Measurements from ENCODE around the gene HAUS1. TPM values are rescaled to one million over a fixed set of nuclear protein-coding genes. Genes with fewer than 3 reads are reported as not detected.

The HAUS1 gene
- total and polyA plus RNA-seq, 2 of the 8 experiments (the other 6 are each of a cell fraction or from before 2014, with no cell fraction given) = 104 TPM

GRCh38 chr18:46133534-46133933 lies 29.3 kb downstream of the HAUS1 start:
- no peak overlapping the region for H4K91ac ChIP-seq (replicated peaks; ENCODE audit: insufficient read length, low read length)
- no peak for TF ChIP-seq SIN3A (conservative IDR thresholded peaks at IDR 0.05 in 1 of 2, IDR thresholded peaks at IDR 0.05 in 1 of 2; ENCODE audit: low read depth in 1 of 2, low read length in 2 of 2)
- no peak for TF ChIP-seq RAD21 (IDR thresholded peaks at IDR 0.05 in 1 of 2, conservative IDR thresholded peaks at IDR 0.05 in 1 of 2; ENCODE audit: low read depth in 2 of 2, low read length in 2 of 2)
- no peak for TF ChIP-seq SAP30 (IDR thresholded peaks at IDR 0.05; ENCODE audit: insufficient read depth, insufficient replicate concordance, low read length)
- TF ChIP-seq ASH2L (IDR thresholded peaks at IDR 0.05; ENCODE audit: low read length) = no peak
- TF ChIP-seq E2F6 (IDR thresholded peaks at IDR 0.05) = no peak

More at GRCh38 chr18:46133534-46133933, 29.3 kb downstream of the HAUS1 start:
- H4K20me1 ChIP-seq (replicated peaks in 1 of 2; ENCODE audit: control insufficient read depth in 1 of 2, insufficient read depth in 2 of 2, low read length in 2 of 2) = peaks cover 0 to 2% of the 10 kb centered on the region in 2 experiments
- H3K4me1 ChIP-seq (replicated peaks in 1 of 4; ENCODE audit: control insufficient read depth in 3 of 4, insufficient read depth in 4 of 4, low read length in 3 of 4) = peaks cover 0 to 6% (median 2%) of the 10 kb centered on the region in 4 experiments; a peak in 3 of 7 replicates
- DNase-seq (ENCODE audit: low read depth in 1 of 2, low spot score in 2 of 2) (no peak), FAIRE-seq (no peak)
- no peaks in the 10 kb centered on the region for H3K9me3 ChIP-seq (ENCODE audit: insufficient read depth in 2 of 2, low read depth in 1 of 2, low read length in 1 of 2)
- no peak overlapping the region for H3K14ac ChIP-seq (ENCODE audit: insufficient read length)
- H3K56ac ChIP-seq (replicated peaks; ENCODE audit: insufficient read length, low read depth, low read length) = no peak overlapping the region
- no peak overlapping the region for H4K5ac ChIP-seq (ENCODE audit: insufficient read length, low read depth, low read length)
- H4K8ac ChIP-seq (ENCODE audit: extremely low read depth, insufficient read depth, low read length) = no peak overlapping the region
- no peak overlapping the region for H3K4me2 ChIP-seq (ENCODE audit: insufficient read depth in 1 of 2, low read depth in 2 of 2, low read length in 2 of 2)
- H3K9ac ChIP-seq (replicated peaks in 1 of 4; ENCODE audit: extremely low read depth in 1 of 4, low read depth in 3 of 4, low read length in 3 of 4) = no peak overlapping the region
- H3K23me2 ChIP-seq (ENCODE audit: low read depth, low read length) = 0 out of 2 replicates have a peak, but pooled peaks cover 1% of the 10 kb centered on the region
- H3K4me3 ChIP-seq (ENCODE audit: extremely low read depth in 1 of 4, insufficient read depth in 2 of 4, low read depth in 3 of 4, low read length in 4 of 4) = no peak overlapping the region
- no peak overlapping the region for H2BK20ac ChIP-seq (ENCODE audit: low read length)
- peaks cover 0 to 18% (median 10%) of the 10 kb centered on the region in 4 experiments; a peak in 3 of 8 replicates for H3K36me3 ChIP-seq (ENCODE audit: control insufficient read depth in 2 of 4, insufficient read depth in 4 of 4, low read length in 3 of 4)
- POLR2A ChIA-PET (ENCODE audit: partially characterized antibody) = interaction anchor here (0.8 kb wide), 1 partner anchor 13 kb away, joined by 3 read pairs; no protein-coding TSS in a partner anchor
- CTCF ChIA-PET (ENCODE audit: partially characterized antibody) = no interaction called here
- H3K79me1 ChIP-seq (ENCODE audit: low read depth, low read length) = no peaks in the 10 kb centered on the region; the same call in 1 of the 2 replicates
- H2BK15ac ChIP-seq (ENCODE audit: low read length) = no peak overlapping the region
- no peak overlapping the region for H3K18ac ChIP-seq (ENCODE audit: extremely low read depth, low read length)
- H3K23ac ChIP-seq (ENCODE audit: insufficient read length) = no peak overlapping the region
- H2AFZ ChIP-seq (ENCODE audit: low read length) = no peak overlapping the region
- WGBS, 2 experiments (ENCODE audit: extremely low coverage in 1 of 2, insufficient coverage in 1 of 2, insufficient read length in 1 of 2, insufficient replicate concordance in 2 of 2, low coverage in 1 of 2, low lambda C conversion rate in 2 of 2, missing lambda C conversion rate in 1 of 2) = 91% methylated on average over 3 of the region's 3 CpGs; no CpG with 5 or more reads in 1 of the 2 experiments
- no peaks in the 10 kb centered on the region for H3K79me2 ChIP-seq (ENCODE audit: control insufficient read depth in 1 of 2, insufficient read depth in 2 of 2, low read length in 2 of 2)
- no peak overlapping the region for H2BK120ac ChIP-seq (replicated peaks; ENCODE audit: low read depth, low read length)
- H3K4ac ChIP-seq (replicated peaks; ENCODE audit: insufficient read length, low read depth, low read length) = no peak overlapping the region
- no peak overlapping the region for H2AK5ac ChIP-seq (ENCODE audit: low read depth, low read length)
- no peak overlapping the region for H3K27ac ChIP-seq (ENCODE audit: low read depth, low read length)
- no peak overlapping the region for H2BK5ac ChIP-seq (ENCODE audit: low read depth, low read length)
- no peaks in the 10 kb centered on the region for H3K27me3 ChIP-seq (replicated peaks in 1 of 4; ENCODE audit: control insufficient read depth in 3 of 4, extremely low read depth in 1 of 4, insufficient read depth in 3 of 4, low read length in 3 of 4)
- no peak overlapping the region for H2BK12ac ChIP-seq (ENCODE audit: low read depth, low read length)
